ENCODE measurements around the gene COX6A1. TPM values are rescaled to one million over a fixed set of nuclear protein-coding genes. Genes with fewer than 3 reads are reported as not detected.

COX6A1 gene
- total and polyA plus RNA-seq, 2 experiments from 2014 or later: 422 to 1,484 TPM

DNA sequence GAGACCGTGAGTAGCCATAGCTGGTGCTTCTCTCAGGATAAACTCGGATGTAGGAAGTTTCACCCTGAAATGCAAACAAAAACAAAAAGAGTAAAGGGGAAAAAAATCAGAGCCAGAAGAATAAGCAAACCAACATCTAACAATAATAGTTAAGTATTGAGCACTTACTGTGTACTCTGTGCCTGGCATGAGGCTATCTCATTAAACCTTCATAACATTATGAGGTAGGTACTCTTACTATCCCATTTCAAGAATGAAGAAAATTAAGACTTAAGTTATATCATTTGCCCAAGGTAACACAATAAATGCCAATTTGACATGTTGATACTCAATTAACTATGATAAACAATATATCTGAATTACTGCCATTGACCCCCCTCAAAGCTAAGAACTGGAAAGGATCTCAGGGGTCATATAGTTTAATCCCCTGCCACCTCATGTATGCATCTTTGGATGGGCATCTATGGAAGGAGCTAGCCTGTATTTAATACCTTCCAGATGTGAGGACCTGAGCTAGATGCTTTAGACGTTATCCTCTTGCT, 24.3 kb downstream of the COX6A1 start:
- no peak overlapping the region for H3K4me3 Mint-ChIP-seq

More for the DNA sequence above, 24.3 kb downstream of the COX6A1 start:
- no peak overlapping the region for H3K27ac Mint-ChIP-seq
- Histone ChIP-seq H3K36me3 (ENCODE audit: insufficient read depth) (peaks cover 72% of the 10 kb centered on the region), H3F3A (replicated peaks; ENCODE audit: low read depth) (peaks cover 63% of the 10 kb centered on the region), H2AFZ (no peak overlapping the region), H3K9me2 (ENCODE audit: insufficient read depth) (no peaks in the 10 kb centered on the region), H3K27ac (ENCODE audit: low read depth) (no peak overlapping the region), H3K4me1 (ENCODE audit: insufficient read depth) (peaks cover 5% of the 10 kb centered on the region; the same call in 1 of the 2 replicates), H3K27me3 (ENCODE audit: insufficient read depth) (0 out of 2 replicates have a peak, but pooled peaks cover 2% of the 10 kb centered on the region), H3K79me2 (replicated peaks; ENCODE audit: insufficient read depth) (peaks cover 38% of the 10 kb centered on the region), H3K4me2 (no peak overlapping the region), H3K4me3 (no peak overlapping the region), H4K20me1 (replicated peaks; ENCODE audit: insufficient read depth) (peaks cover 61% of the 10 kb centered on the region)
- DNase-seq (ENCODE audit: low spot score): no peak
- H3K36me3 Mint-ChIP-seq (ENCODE audit: low read depth): peaks cover 95% of the 10 kb centered on the region
- peaks cover 9% of the 10 kb centered on the region for H3K4me1 Mint-ChIP-seq
- H3K27me3 Mint-ChIP-seq (ENCODE audit: insufficient read depth, low read depth, poor library complexity): peaks cover 15% of the 10 kb centered on the region
- TF ChIP-seq CREB1 (CRISPR knock-in tag; IDR thresholded peaks at IDR 0.05; ENCODE audit: low read depth) (no peak), ZNF331 (CRISPR knock-in tag; IDR thresholded peaks at IDR 0.05; ENCODE audit: low read depth) (no peak), NANOG (IDR thresholded peaks at IDR 0.05; ENCODE audit: borderline replicate concordance) (no peak), ZNF114 (CRISPR knock-in tag; IDR thresholded peaks at IDR 0.05) (no peak), STAT1 (IDR thresholded peaks at IDR 0.05; ENCODE audit: unreplicated experiment) (no peak), JUNB (IDR thresholded peaks at IDR 0.05; ENCODE audit: unreplicated experiment) (no peak), EZH2phosphoT487 (IDR thresholded peaks at IDR 0.05; ENCODE audit: unreplicated experiment) (no peak), POLR2AphosphoS5 (IDR thresholded peaks at IDR 0.05; ENCODE audit: low read depth) (no peak), EZH2 (IDR thresholded peaks at IDR 0.05; ENCODE audit: low read depth, unreplicated experiment) (no peak)
- TF ChIP-seq, protein P1, sequence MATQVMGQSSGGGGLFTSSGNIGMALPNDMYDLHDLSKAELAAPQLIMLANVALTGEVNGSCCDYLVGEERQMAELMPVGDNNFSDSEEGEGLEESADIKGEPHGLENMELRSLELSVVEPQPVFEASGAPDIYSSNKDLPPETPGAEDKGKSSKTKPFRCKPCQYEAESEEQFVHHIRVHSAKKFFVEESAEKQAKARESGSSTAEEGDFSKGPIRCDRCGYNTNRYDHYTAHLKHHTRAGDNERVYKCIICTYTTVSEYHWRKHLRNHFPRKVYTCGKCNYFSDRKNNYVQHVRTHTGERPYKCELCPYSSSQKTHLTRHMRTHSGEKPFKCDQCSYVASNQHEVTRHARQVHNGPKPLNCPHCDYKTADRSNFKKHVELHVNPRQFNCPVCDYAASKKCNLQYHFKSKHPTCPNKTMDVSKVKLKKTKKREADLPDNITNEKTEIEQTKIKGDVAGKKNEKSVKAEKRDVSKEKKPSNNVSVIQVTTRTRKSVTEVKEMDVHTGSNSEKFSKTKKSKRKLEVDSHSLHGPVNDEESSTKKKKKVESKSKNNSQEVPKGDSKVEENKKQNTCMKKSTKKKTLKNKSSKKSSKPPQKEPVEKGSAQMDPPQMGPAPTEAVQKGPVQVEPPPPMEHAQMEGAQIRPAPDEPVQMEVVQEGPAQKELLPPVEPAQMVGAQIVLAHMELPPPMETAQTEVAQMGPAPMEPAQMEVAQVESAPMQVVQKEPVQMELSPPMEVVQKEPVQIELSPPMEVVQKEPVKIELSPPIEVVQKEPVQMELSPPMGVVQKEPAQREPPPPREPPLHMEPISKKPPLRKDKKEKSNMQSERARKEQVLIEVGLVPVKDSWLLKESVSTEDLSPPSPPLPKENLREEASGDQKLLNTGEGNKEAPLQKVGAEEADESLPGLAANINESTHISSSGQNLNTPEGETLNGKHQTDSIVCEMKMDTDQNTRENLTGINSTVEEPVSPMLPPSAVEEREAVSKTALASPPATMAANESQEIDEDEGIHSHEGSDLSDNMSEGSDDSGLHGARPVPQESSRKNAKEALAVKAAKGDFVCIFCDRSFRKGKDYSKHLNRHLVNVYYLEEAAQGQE (IDR thresholded peaks at IDR 0.05; ENCODE audit: unreplicated experiment): no peak
- TF ChIP-seq, protein P2, sequence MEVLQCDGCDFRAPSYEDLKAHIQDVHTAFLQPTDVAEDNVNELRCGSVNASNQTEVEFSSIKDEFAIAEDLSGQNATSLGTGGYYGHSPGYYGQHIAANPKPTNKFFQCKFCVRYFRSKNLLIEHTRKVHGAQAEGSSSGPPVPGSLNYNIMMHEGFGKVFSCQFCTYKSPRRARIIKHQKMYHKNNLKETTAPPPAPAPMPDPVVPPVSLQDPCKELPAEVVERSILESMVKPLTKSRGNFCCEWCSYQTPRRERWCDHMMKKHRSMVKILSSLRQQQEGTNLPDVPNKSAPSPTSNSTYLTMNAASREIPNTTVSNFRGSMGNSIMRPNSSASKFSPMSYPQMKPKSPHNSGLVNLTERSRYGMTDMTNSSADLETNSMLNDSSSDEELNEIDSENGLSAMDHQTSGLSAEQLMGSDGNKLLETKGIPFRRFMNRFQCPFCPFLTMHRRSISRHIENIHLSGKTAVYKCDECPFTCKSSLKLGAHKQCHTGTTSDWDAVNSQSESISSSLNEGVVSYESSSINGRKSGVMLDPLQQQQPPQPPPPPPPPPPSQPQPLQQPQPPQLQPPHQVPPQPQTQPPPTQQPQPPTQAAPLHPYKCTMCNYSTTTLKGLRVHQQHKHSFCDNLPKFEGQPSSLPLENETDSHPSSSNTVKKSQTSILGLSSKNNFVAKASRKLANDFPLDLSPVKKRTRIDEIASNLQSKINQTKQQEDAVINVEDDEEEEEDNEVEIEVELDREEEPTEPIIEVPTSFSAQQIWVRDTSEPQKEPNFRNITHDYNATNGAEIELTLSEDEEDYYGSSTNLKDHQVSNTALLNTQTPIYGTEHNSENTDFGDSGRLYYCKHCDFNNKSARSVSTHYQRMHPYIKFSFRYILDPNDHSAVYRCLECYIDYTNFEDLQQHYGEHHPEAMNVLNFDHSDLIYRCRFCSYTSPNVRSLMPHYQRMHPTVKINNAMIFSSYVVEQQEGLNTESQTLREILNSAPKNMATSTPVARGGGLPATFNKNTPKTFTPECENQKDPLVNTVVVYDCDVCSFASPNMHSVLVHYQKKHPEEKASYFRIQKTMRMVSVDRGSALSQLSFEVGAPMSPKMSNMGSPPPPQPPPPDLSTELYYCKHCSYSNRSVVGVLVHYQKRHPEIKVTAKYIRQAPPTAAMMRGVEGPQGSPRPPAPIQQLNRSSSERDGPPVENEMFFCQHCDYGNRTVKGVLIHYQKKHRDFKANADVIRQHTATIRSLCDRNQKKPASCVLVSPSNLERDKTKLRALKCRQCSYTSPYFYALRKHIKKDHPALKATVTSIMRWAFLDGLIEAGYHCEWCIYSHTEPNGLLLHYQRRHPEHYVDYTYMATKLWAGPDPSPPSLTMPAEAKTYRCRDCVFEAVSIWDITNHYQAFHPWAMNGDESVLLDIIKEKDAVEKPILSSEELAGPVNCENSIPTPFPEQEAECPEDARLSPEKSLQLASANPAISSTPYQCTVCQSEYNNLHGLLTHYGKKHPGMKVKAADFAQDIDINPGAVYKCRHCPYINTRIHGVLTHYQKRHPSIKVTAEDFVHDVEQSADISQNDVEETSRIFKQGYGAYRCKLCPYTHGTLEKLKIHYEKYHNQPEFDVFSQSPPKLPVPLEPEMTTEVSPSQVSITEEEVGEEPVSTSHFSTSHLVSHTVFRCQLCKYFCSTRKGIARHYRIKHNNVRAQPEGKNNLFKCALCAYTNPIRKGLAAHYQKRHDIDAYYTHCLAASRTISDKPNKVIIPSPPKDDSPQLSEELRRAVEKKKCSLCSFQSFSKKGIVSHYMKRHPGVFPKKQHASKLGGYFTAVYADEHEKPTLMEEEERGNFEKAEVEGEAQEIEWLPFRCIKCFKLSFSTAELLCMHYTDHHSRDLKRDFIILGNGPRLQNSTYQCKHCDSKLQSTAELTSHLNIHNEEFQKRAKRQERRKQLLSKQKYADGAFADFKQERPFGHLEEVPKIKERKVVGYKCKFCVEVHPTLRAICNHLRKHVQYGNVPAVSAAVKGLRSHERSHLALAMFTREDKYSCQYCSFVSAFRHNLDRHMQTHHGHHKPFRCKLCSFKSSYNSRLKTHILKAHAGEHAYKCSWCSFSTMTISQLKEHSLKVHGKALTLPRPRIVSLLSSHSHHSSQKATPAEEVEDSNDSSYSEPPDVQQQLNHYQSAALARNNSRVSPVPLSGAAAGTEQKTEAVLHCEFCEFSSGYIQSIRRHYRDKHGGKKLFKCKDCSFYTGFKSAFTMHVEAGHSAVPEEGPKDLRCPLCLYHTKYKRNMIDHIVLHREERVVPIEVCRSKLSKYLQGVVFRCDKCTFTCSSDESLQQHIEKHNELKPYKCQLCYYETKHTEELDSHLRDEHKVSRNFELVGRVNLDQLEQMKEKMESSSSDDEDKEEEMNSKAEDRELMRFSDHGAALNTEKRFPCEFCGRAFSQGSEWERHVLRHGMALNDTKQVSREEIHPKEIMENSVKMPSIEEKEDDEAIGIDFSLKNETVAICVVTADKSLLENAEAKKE (CRISPR knock-in tag; IDR thresholded peaks at IDR 0.05): no peak
- TF ChIP-seq, protein P3, sequence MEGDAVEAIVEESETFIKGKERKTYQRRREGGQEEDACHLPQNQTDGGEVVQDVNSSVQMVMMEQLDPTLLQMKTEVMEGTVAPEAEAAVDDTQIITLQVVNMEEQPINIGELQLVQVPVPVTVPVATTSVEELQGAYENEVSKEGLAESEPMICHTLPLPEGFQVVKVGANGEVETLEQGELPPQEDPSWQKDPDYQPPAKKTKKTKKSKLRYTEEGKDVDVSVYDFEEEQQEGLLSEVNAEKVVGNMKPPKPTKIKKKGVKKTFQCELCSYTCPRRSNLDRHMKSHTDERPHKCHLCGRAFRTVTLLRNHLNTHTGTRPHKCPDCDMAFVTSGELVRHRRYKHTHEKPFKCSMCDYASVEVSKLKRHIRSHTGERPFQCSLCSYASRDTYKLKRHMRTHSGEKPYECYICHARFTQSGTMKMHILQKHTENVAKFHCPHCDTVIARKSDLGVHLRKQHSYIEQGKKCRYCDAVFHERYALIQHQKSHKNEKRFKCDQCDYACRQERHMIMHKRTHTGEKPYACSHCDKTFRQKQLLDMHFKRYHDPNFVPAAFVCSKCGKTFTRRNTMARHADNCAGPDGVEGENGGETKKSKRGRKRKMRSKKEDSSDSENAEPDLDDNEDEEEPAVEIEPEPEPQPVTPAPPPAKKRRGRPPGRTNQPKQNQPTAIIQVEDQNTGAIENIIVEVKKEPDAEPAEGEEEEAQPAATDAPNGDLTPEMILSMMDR (conservative IDR thresholded peaks at IDR 0.05; ENCODE audit: low read depth in 2 of 2): no peak
- TF ChIP-seq, protein P4, sequence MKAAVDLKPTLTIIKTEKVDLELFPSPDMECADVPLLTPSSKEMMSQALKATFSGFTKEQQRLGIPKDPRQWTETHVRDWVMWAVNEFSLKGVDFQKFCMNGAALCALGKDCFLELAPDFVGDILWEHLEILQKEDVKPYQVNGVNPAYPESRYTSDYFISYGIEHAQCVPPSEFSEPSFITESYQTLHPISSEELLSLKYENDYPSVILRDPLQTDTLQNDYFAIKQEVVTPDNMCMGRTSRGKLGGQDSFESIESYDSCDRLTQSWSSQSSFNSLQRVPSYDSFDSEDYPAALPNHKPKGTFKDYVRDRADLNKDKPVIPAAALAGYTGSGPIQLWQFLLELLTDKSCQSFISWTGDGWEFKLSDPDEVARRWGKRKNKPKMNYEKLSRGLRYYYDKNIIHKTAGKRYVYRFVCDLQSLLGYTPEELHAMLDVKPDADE (IDR thresholded peaks at IDR 0.05): no peak
- no peak for ATAC-seq
- H3K9me3 Mint-ChIP-seq: no peaks in the 10 kb centered on the region
